ENCODE measurements around the gene MXD3.
"Not testable (repeated sequence)": the region's sequence is repeated elsewhere in the genome, so short reads cannot be mapped to it uniquely, and the experiment has no call there.

The MXD3 gene

GRCh38 chr5:177320879-177321278, 9.2 kb upstream of the MXD3 start:
- DNase-seq (ENCODE audit: low read depth), result no peak

- DNase-seq (ENCODE audit: low read depth), result no peak
Observed at GRCh38 chr5:177319913-177320588, 8.4 kb upstream of the MXD3 start.

- DNase-seq (ENCODE audit: low read depth), result no peak
Observed at GRCh38 chr5:177317959-177318377, 6.3 kb upstream of the MXD3 start.

GRCh38 chr5:177316005-177316404, 4.3 kb upstream of the MXD3 start:
- no peak for DNase-seq (ENCODE audit: low read depth)

GRCh38 chr5:177315411-177315810, 3.7 kb upstream of the MXD3 start:
- DNase-seq (ENCODE audit: low read depth), result no peak

GRCh38 chr5:177314376-177315342, 3.0 kb upstream of the MXD3 start:
- DNase-seq (ENCODE audit: low read depth), result no peak

GRCh38 chr5:177313561-177314259, 2.0 kb upstream of the MXD3 start:
- DNase-seq (ENCODE audit: low read depth), result no peak

GRCh38 chr5:177312649-177313181, 1.0 kb upstream of the MXD3 start:
- DNase-seq (ENCODE audit: low read depth), result no peak

GRCh38 chr5:177311392-177311722, 341 bp downstream of the MXD3 start:
- DNase-seq (ENCODE audit: low read depth), result no peak

GRCh38 chr5:177310757-177311391, 824 bp downstream of the MXD3 start:
- no peak for DNase-seq (ENCODE audit: low read depth)

GRCh38 chr5:177310332-177310731, 1.4 kb downstream of the MXD3 start:
- DNase-seq (ENCODE audit: low read depth), result no peak

GRCh38 chr5:177309351-177310191, 2.1 kb downstream of the MXD3 start:
- DNase-seq (ENCODE audit: low read depth), result no peak

GRCh38 chr5:177308740-177309139, 3.0 kb downstream of the MXD3 start:
- DNase-seq (ENCODE audit: low read depth), result no peak

- no peak for DNase-seq (ENCODE audit: low read depth)
Observed at GRCh38 chr5:177307544-177308363, 3.9 kb downstream of the MXD3 start.

- DNase-seq (ENCODE audit: low read depth), result no peak
Observed at GRCh38 chr5:177306674-177307543, 4.8 kb downstream of the MXD3 start.

- DNase-seq (ENCODE audit: low read depth), result not testable (repeated sequence)
Observed at GRCh38 chr5:177306103-177306640, 5.5 kb downstream of the MXD3 start.

- DNase-seq (ENCODE audit: low read depth), result no peak
Observed at GRCh38 chr5:177304392-177305119, 7.1 kb downstream of the MXD3 start.

- DNase-seq (ENCODE audit: low read depth), result no peak
Observed at GRCh38 chr5:177303925-177304391, 7.7 kb downstream of the MXD3 start.
